ENCODE measurements around the gene CTRB1. TPM values are rescaled to one million over a fixed set of nuclear protein-coding genes. Genes with fewer than 3 reads are reported as not detected.
A peak's percentile ranks its signal among the peaks of the same experiment; 100 is the strongest.

CTRB1 gene
- total and polyA plus RNA-seq, 2 donors (not counting 3 experiments of a cell fraction or from before 2014, with no cell fraction given) = not detected

- H3K79me2 ChIP-seq (ENCODE audit: control insufficient read depth, insufficient read depth, low read length) = peaks cover 92% of the 10 kb centered on the region
- peaks cover 69% of the 10 kb centered on the region for H3K4me1 ChIP-seq (ENCODE audit: control insufficient read depth, extremely low read depth, insufficient read depth, low read length)
- BruUV-seq (replicated peaks) = no TSS peak
- CTCF ChIA-PET = interaction anchor here (1.1 to 1.5 kb wide), 6 partner anchors 11 to 124 kb away, joined by 3 to 8 read pairs (median 4); no protein-coding TSS in a partner anchor
- H3K27me3 ChIP-seq (ENCODE audit: control insufficient read depth in 2 of 2, insufficient read depth in 2 of 2, low read length in 2 of 2) = no peaks in the 10 kb centered on the region
- no peaks in the 10 kb centered on the region for H4K20me1 ChIP-seq (replicated peaks; ENCODE audit: control insufficient read depth, extremely low read depth, insufficient read depth, low read length)
- H3K9me3 ChIP-seq (replicated peaks; ENCODE audit: control insufficient read depth, insufficient read depth, low read length) = no peaks in the 10 kb centered on the region
- H3K27ac ChIP-seq (ENCODE audit: insufficient read depth, low read depth, low read length) = peak overlapping the region; percentile 51
- H3K36me3 ChIP-seq (ENCODE audit: control insufficient read depth in 2 of 2, extremely low read depth in 1 of 2, insufficient read depth in 2 of 2, low read length in 2 of 2) = peaks cover 2 to 5% of the 10 kb centered on the region in 2 experiments
- no peak for DNase-seq (ENCODE audit: low read depth, low spot score)
- H2AFZ ChIP-seq (ENCODE audit: low read depth, low read length) = no peak overlapping the region
- H3K9ac ChIP-seq (replicated peaks; ENCODE audit: extremely low read depth, insufficient read depth, low read length) = no peak overlapping the region
- intact Hi-C loops (cut with micrococcal nuclease) = no loop called here
- H3K4me3 ChIP-seq (replicated peaks in 1 of 3; ENCODE audit: insufficient read depth in 1 of 3, low read depth in 1 of 3, low read length in 3 of 3) = no peak overlapping the region
- POLR2A ChIA-PET = interaction anchor here (1.2 kb wide), 1 partner anchor 79 kb away, joined by 3 read pairs; no protein-coding TSS in a partner anchor
- dilution Hi-C loops (cut with MboI; ENCODE audit: extremely low pct_ligation_motif_present, low sequenced_read_pairs) = no loop called here
- FAIRE-seq = peak; percentile 48
- peak overlapping the region; percentile 14 for H3K4me2 ChIP-seq (ENCODE audit: insufficient read depth, low read length)
- H3K9me1 ChIP-seq (replicated peaks; ENCODE audit: control insufficient read depth, extremely low read depth, insufficient read depth, low read length) = no peaks in the 10 kb centered on the region
- no peak for TF ChIP-seq MAX (IDR thresholded peaks at IDR 0.05; ENCODE audit: insufficient read depth, insufficient read length)
- TF ChIP-seq JUN (IDR thresholded peaks at IDR 0.05; ENCODE audit: borderline replicate concordance, insufficient read depth, insufficient read length, low read depth) = no peak
- no peak for TF ChIP-seq MYC (IDR thresholded peaks at IDR 0.05; ENCODE audit: low read depth, low read length)
- no peak for TF ChIP-seq CTCF (IDR thresholded peaks at IDR 0.05; ENCODE audit: extremely low read depth in 1 of 2, insufficient read depth in 1 of 2, low read depth in 1 of 2, low read length in 2 of 2)
- TF ChIP-seq FOS (IDR thresholded peaks at IDR 0.05; ENCODE audit: borderline replicate concordance, insufficient read depth, low read length) = no peak
- no peak for TF ChIP-seq POLR2A (IDR thresholded peaks at IDR 0.05; ENCODE audit: low read depth, low read length)
- TF ChIP-seq POLR2AphosphoS5 (IDR thresholded peaks at IDR 0.05; ENCODE audit: insufficient read depth, low read depth, low read length) = no peak
- no peak for TF ChIP-seq GATA2 (IDR thresholded peaks at IDR 0.05; ENCODE audit: insufficient read depth, insufficient read length, low read depth, low read length)
- no peak for TF ChIP-seq EZH2 (IDR thresholded peaks at IDR 0.05; ENCODE audit: borderline replicate concordance, low read depth, low read length, severe bottlenecking)
Observed at GRCh38 chr16:75261590-75262078, 42.8 kb downstream of the CTRB1 start.

Data from endothelial cell of umbilical vein (primary cell).